GM13977 (cell line): ENCODE results near the gene LAMA1.
"Not testable (repeated sequence)": the region's sequence is repeated elsewhere in the genome, so short reads cannot be mapped to it uniquely, and the experiment has no call there.

Experiments
- DNase-seq: peaks from one replicate; pipeline ENCODE4 v3.0.0; 2012; ENCODE audit warnings: low spot score
- CTCF ChIP-seq: IDR thresholded peaks from 2 replicates; pipeline ENCODE4 v1.5.1; 2012; ENCODE audit warnings: mild to moderate bottlenecking, control low read depth; ENCODE audit not compliant: insufficient read depth; ENCODE audit errors: extremely low read depth, missing control alignments
- in situ Hi-C: fragments of 300-500 bp; cut with MboI; formaldehyde crosslinking; loops from one replicate; pipeline ENCODE4 v1.12.0; 2022; ENCODE audit warnings: low sequenced_read_pairs, low pct_unique_long_range_greater_than_20kb, mixed read lengths, inconsistent platforms; ENCODE audit not compliant: unreplicated experiment

LAMA1 gene

GRCh38 chr18:7155887-7156286 lies 38.3 kb upstream of the LAMA1 start:
- DNase-seq, result no peak
- no peak for TF ChIP-seq CTCF
- in situ Hi-C loops, result no loop called here

GRCh38 chr18:7155092-7155491 lies 37.5 kb upstream of the LAMA1 start:
- no peak for TF ChIP-seq CTCF
- DNase-seq, result no peak
- in situ Hi-C loops, result no loop called here

GRCh38 chr18:7152440-7152839 lies 34.8 kb upstream of the LAMA1 start:
- in situ Hi-C loops, result no loop called here
- DNase-seq, result no peak
- TF ChIP-seq CTCF, result no peak

GRCh38 chr18:7147399-7147798 lies 29.8 kb upstream of the LAMA1 start:
- in situ Hi-C loops, result no loop called here
- no peak for TF ChIP-seq CTCF

GRCh38 chr18:7146067-7146466 lies 28.5 kb upstream of the LAMA1 start:
- DNase-seq, result no peak
- in situ Hi-C loops, result no loop called here
- TF ChIP-seq CTCF, result no peak

More at GRCh38 chr18:7147399-7147798, 29.8 kb upstream of the LAMA1 start:
- no peak for DNase-seq

GRCh38 chr18:7144921-7145320 lies 27.3 kb upstream of the LAMA1 start:
- in situ Hi-C loops, DNase-seq: not testable (repeated sequence)

- TF ChIP-seq CTCF, result no peak
- in situ Hi-C loops, result no loop called here
Observed at GRCh38 chr18:7141287-7141686, 23.7 kb upstream of the LAMA1 start.

More at GRCh38 chr18:7141287-7141686, 23.7 kb upstream of the LAMA1 start:
- no peak for DNase-seq
